K562 (cell line): ENCODE measurements around the gene TSPAN11. TPM values are rescaled to one million over a fixed set of nuclear protein-coding genes. Genes with fewer than 3 reads are reported as not detected.

Experiments used
- ATAC-seq: fragments of 200-7000 bp; cut with Tn5 transposase; 3 replicates; pipeline ENCODE4 v1.9.1; 2020; ENCODE audit warnings: moderate library complexity
- BruUV-seq: library from RNA; stranded (reverse); fragments of 400-500 nt; replicated peaks from 2 replicates; lab custom pipeline; 2021; lab: Mats Ljungman, UMichigan
- CTCF ChIA-PET: fragments of 300-600 bp; formaldehyde crosslinking; extraction: SDS; loops from one replicate; lab custom pipeline; 2021; ENCODE audit warnings: low intra/inter-chr PET ratio; lab: Yijun Ruan, JAX
- POLR2A ChIA-PET: fragments of 300-600, 350-650 bp; sonication (Branson Sonifier 250); formaldehyde crosslinking; extraction: SDS; loops from one replicate; lab custom pipeline; 2021; ENCODE audit warnings: antibody characterized with exemption, inconsistent platforms; lab: Yijun Ruan, JAX
- DNase-seq, 4 experiments: peaks; one replicate each; pipeline versions ENCODE4 v3.0.0 to v3.0.0-alpha.2; 2011 to 2018; ENCODE audit warnings: low spot score in 3 of 4, mixed read lengths in 3 of 4; ENCODE audit errors: extremely low read depth in 1 of 4
- FAIRE-seq: peaks from 2 replicates; lab custom pipeline; 2011; peaks lifted over from hg19 to GRCh38; lab: Jason Lieb, UNC
- H2AFZ ChIP-seq: 2 replicates; pipeline ENCODE4 v1.6.0; 2011; ENCODE audit warnings: low read depth, low read length, control low read depth, inconsistent platforms
- H3K27ac ChIP-seq: fragments of 200-600 bp; 3 replicates; pipeline ENCODE4 v1.8.0; 2011; ENCODE audit warnings: low read depth, mild to moderate bottlenecking, control low read depth, inconsistent platforms, low read length, moderate library complexity, mixed read lengths; ENCODE audit errors: extremely low read depth
- H3K27me3 ChIP-seq, 2 experiments: fragments of 300-600 bp in 1 of 2; 2 replicates in 1 of 2; 3 replicates in 1 of 2; pipeline versions ENCODE4 v1.6.0 to v1.8.0; 2011; ENCODE audit warnings: inconsistent platforms in 2 of 2, low read length in 2 of 2, mild to moderate bottlenecking in 1 of 2, mixed read lengths in 1 of 2, moderate library complexity in 1 of 2; ENCODE audit not compliant: control insufficient read depth in 2 of 2, insufficient read depth in 2 of 2
- H3K36me3 ChIP-seq: fragments of 300-600 bp; 3 replicates; pipeline ENCODE4 v1.8.0; 2011; ENCODE audit warnings: mild to moderate bottlenecking, low read length, inconsistent platforms; ENCODE audit not compliant: control insufficient read depth, insufficient read depth
- H3K4me1 ChIP-seq, 2 experiments: fragments of 200-600 bp in 1 of 2; replicated peaks in 1 of 2; 2 replicates in 1 of 2; 3 replicates in 1 of 2; pipeline versions ENCODE4 v1.5.1 to v1.8.0; 2011; ENCODE audit warnings: inconsistent platforms in 2 of 2, low read length in 2 of 2, mild to moderate bottlenecking in 1 of 2, mixed read lengths in 1 of 2, moderate library complexity in 1 of 2; ENCODE audit not compliant: control insufficient read depth in 2 of 2, insufficient read depth in 2 of 2
- H3K4me2 ChIP-seq: 2 replicates; pipeline ENCODE4 v1.6.1; 2011; ENCODE audit warnings: low read length, control low read depth, inconsistent platforms, mixed read lengths; ENCODE audit not compliant: insufficient read depth
- H3K4me3 ChIP-seq: fragments of 200-600 bp; sonication (generic), shearing (Covaris generic); 2 replicates; pipeline ENCODE4 v1.5.1; 2016; ENCODE audit warnings: control low read depth, inconsistent platforms
- H3K79me2 ChIP-seq: fragments of 200-600 bp; 3 replicates; pipeline ENCODE4 v1.8.0; 2011; ENCODE audit warnings: low read length, inconsistent platforms; ENCODE audit not compliant: control insufficient read depth, insufficient read depth
- H3K9ac ChIP-seq, 2 experiments: 2 replicates each; pipeline versions ENCODE4 v1.6.0 to v1.6.1; 2011; ENCODE audit warnings: low read depth in 2 of 2, low read length in 2 of 2, control low read depth in 1 of 2, inconsistent platforms in 1 of 2, mild to moderate bottlenecking in 1 of 2, mixed read lengths in 1 of 2; ENCODE audit not compliant: insufficient read depth in 1 of 2
- H3K9me1 ChIP-seq: one replicate; pipeline ENCODE4 v1.6.0; 2011; ENCODE audit warnings: inconsistent platforms, mild to moderate bottlenecking, low read length, moderate library complexity; ENCODE audit not compliant: control insufficient read depth, insufficient read depth
- H3K9me3 ChIP-seq: replicated peaks from 2 replicates; pipeline ENCODE4 v1.5.1; 2011; ENCODE audit warnings: low read depth, low read length, inconsistent platforms; ENCODE audit not compliant: control insufficient read depth, insufficient read depth
- H4K20me1 ChIP-seq: replicated peaks from 2 replicates; pipeline ENCODE4 v1.6.1; 2011; ENCODE audit warnings: low read length, inconsistent platforms, mixed read lengths; ENCODE audit not compliant: control insufficient read depth, insufficient read depth
- CHD4 ChIP-seq: fragments of 200-600 bp; sonication (generic); IDR thresholded peaks from 3 replicates; pipeline ENCODE4 v1.6.1; 2012; ENCODE audit warnings: low read depth, mild to moderate bottlenecking, mixed read lengths, low read length, inconsistent platforms; ENCODE audit not compliant: insufficient read depth, insufficient replicate concordance, poor library complexity, severe bottlenecking
- STAT5A ChIP-seq: IDR thresholded peaks from 2 replicates; pipeline ENCODE4 v1.6.1; 2012; ENCODE audit warnings: low read length, inconsistent platforms, borderline replicate concordance
- TAF9B ChIP-seq: fragments of 450-650 bp; IDR thresholded peaks from 2 replicates; pipeline ENCODE4 v1.6.1; 2018; ENCODE audit warnings: mild to moderate bottlenecking; ENCODE audit not compliant: partially characterized antibody
- WGBS: fragments of 100-300 bp; shearing (Covaris generic); methylation state at CpG from one replicate; pipeline ENCODE4 v1.1.6; 2016; ENCODE audit warnings: low coverage, mixed read lengths; ENCODE audit not compliant: insufficient coverage; ENCODE audit errors: missing lambda C conversion rate; 5-methylcytosine and 5-hydroxymethylcytosine counted together
- in situ Hi-C: fragments of 300-500 bp; cut with MboI; formaldehyde crosslinking; loops from 4 replicates; pipeline ENCODE4 v1.15.0; 2018; ENCODE audit warnings: inconsistent platforms, mixed read lengths
- intact Hi-C: fragments of 100-400 bp; cut with micrococcal nuclease; formaldehyde crosslinking; loops from 2 replicates; pipeline ENCODE4 v1.14.2; 2022
- polyA plus RNA-seq, 8 experiments: library from polyadenylated mRNA; depleted of rRNA in 4 of 8; stranded (reverse) in 5 of 8; unstranded in 3 of 8; fragments of >200 nt; fragmentation: Nextera tagmentation in 2 of 8; fragmentation: Illumina TruSeq in 1 of 8; extraction: Ambion mirVana in 2 of 8; extraction: Trizol in 1 of 8; gene quantifications; 2 replicates each; pipeline versions ENCODE4 v1.2.1 to v1.2.3, GENCODE V29; 2011 to 2014; ENCODE audit warnings: inconsistent platforms in 1 of 8, missing spikeins in 1 of 8
- total RNA-seq, 7 experiments: library from RNA; depleted of rRNA in 6 of 7; stranded (reverse); fragments of >200 nt in 6 of 7; fragmentation: Illumina TruSeq in 2 of 7; extraction: Trizol in 2 of 7; gene quantifications; 2 replicates each; pipeline versions ENCODE4 v1.2.1 to v1.2.3, GENCODE V29; 2011 to 2021; ENCODE audit warnings: low replicate concordance in 1 of 7
- TF ChIP-seq, protein P1 (sequence below), 2 experiments: fragments of 450-650 bp in 1 of 2; sonication (generic) in 1 of 2; formaldehyde crosslinking in 1 of 2; IDR thresholded peaks in 1 of 2; conservative IDR thresholded peaks in 1 of 2; 2 replicates each; pipeline versions ENCODE4 v1.6.1 to v1.8.1; 2016 to 2023; ENCODE audit warnings: mild to moderate bottlenecking in 2 of 2, moderate library complexity in 2 of 2, inconsistent platforms in 1 of 2, missing genetic modification reagents in 1 of 2
- TF ChIP-seq, protein P2 (sequence below), 2 experiments: fragments of 450-650 bp; IDR thresholded peaks; 2 replicates each; pipeline ENCODE4 v1.6.1; 2018; ENCODE audit warnings: mild to moderate bottlenecking in 2 of 2, low read depth in 1 of 2; ENCODE audit not compliant: partially characterized antibody in 2 of 2
- TF ChIP-seq, protein P3 (sequence below): sonication (generic); formaldehyde crosslinking; IDR thresholded peaks from 2 replicates; pipeline ENCODE4 v1.8.1; 2022; ENCODE audit warnings: missing genetic modification reagents
- TF ChIP-seq, protein P4 (sequence below): fragments of 250-450 bp; sonication (Bioruptor Pico); IDR thresholded peaks from 2 replicates; pipeline ENCODE4 v1.8.0; 2022; ENCODE audit warnings: moderate library complexity, mild to moderate bottlenecking, inconsistent platforms
- TF ChIP-seq, protein P5 (sequence below): IDR thresholded peaks from 3 replicates; pipeline ENCODE4 v1.6.1; 2011; ENCODE audit warnings: borderline replicate concordance, mild to moderate bottlenecking; ENCODE audit not compliant: insufficient read length, insufficient read depth

The TSPAN11 gene
- total and polyA plus RNA-seq, 9 of the 15 experiments (the other 6 are each of a cell fraction or from before 2014, with no cell fraction given): not detected

DNA sequence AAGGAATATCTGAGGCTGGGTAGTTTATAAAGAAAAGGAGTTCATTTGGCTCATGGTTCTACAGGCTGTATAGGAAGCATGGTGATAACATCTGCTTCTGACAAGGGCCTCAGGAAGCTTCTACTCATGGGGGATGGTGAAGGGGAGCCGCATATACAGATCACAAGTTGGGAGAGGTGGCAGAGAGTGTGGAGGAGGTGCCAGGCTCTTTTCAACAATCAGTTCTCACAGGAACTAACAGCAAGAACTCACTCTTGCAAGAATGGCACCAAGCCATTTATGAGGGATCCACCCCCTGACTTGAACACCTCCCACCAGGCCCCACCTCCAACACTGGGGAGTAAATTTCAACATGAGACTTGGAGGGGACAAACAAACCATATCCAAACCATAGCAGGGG, 3.5 kb upstream of the TSPAN11 start (continued):
- TF ChIP-seq TAF9B: no peak
- TF ChIP-seq, protein P1, sequence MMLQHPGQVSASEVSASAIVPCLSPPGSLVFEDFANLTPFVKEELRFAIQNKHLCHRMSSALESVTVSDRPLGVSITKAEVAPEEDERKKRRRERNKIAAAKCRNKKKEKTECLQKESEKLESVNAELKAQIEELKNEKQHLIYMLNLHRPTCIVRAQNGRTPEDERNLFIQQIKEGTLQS (IDR thresholded peaks at IDR 0.05): no peak
- TF ChIP-seq, protein P1 (CRISPR knock-in tag; conservative IDR thresholded peaks at IDR 0.05): no peak

DNA sequence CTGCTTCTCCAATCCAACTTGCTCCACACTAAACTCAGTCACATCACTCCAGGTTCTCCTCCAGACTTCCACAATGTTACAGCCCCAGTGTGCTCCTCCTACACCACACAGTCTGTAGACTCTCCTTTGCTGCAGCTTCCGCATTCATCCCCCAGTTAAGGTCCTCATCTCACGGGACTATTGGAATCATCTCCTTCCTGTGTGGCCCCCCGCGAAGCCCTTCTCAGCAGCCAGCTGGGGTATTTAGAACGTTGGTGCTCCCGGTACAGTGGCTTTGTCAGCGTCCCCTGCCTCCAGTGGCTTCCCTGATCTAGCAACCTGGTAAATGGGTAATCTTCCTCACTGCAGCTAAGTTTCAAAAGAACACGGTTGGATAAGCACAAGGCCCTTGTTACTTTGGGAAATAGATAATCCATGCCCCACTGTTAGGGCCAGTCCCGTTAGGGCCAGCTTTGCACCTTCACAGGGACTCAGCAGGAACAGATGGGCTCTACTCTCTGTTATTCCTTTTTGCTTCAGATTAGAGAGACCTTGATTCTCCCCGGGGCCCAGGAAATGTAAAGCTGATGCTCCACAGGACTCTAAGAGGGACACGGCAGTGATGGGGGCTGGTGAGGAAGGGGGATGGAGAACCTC, 823 bp upstream of the TSPAN11 start:
- no peak for DNase-seq
- WGBS: 2% methylated on average over 11 of the region's 11 CpGs
- ChIA-PET CTCF (no interaction called here), POLR2A (interaction anchor here (0.7 kb wide), 1 partner anchor 9 kb away, joined by 3 read pairs; no protein-coding TSS in a partner anchor)
- H3K4me1 ChIP-seq: no peaks in the 10 kb centered on the region
- H3K9ac ChIP-seq: no peak overlapping the region
- H3K4me2 ChIP-seq: no peak overlapping the region
- no TSS peak for BruUV-seq
- H3K9me3 ChIP-seq: no peaks in the 10 kb centered on the region
- in situ Hi-C loops (no loop called here), intact Hi-C loops (no loop called here)
- H3K4me3 ChIP-seq: no peak overlapping the region
- FAIRE-seq: no peak
- no peaks in the 10 kb centered on the region for H3K36me3 ChIP-seq
- peaks cover 39 to 60% of the 10 kb centered on the region in 2 experiments; a peak in 4 of 5 replicates for H3K27me3 ChIP-seq
- H3K79me2 ChIP-seq: no peaks in the 10 kb centered on the region
- H2AFZ ChIP-seq: no peak overlapping the region
- no peaks in the 10 kb centered on the region for H3K9me1 ChIP-seq
- no peak overlapping the region for H3K27ac ChIP-seq
- ATAC-seq: no peak
- no peaks in the 10 kb centered on the region for H4K20me1 ChIP-seq
- no peak for TF ChIP-seq TAF9B
- TF ChIP-seq, protein P2, sequence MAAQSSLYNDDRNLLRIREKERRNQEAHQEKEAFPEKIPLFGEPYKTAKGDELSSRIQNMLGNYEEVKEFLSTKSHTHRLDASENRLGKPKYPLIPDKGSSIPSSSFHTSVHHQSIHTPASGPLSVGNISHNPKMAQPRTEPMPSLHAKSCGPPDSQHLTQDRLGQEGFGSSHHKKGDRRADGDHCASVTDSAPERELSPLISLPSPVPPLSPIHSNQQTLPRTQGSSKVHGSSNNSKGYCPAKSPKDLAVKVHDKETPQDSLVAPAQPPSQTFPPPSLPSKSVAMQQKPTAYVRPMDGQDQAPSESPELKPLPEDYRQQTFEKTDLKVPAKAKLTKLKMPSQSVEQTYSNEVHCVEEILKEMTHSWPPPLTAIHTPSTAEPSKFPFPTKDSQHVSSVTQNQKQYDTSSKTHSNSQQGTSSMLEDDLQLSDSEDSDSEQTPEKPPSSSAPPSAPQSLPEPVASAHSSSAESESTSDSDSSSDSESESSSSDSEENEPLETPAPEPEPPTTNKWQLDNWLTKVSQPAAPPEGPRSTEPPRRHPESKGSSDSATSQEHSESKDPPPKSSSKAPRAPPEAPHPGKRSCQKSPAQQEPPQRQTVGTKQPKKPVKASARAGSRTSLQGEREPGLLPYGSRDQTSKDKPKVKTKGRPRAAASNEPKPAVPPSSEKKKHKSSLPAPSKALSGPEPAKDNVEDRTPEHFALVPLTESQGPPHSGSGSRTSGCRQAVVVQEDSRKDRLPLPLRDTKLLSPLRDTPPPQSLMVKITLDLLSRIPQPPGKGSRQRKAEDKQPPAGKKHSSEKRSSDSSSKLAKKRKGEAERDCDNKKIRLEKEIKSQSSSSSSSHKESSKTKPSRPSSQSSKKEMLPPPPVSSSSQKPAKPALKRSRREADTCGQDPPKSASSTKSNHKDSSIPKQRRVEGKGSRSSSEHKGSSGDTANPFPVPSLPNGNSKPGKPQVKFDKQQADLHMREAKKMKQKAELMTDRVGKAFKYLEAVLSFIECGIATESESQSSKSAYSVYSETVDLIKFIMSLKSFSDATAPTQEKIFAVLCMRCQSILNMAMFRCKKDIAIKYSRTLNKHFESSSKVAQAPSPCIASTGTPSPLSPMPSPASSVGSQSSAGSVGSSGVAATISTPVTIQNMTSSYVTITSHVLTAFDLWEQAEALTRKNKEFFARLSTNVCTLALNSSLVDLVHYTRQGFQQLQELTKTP (IDR thresholded peaks at IDR 0.05; ENCODE audit: low read depth in 1 of 2, partially characterized antibody in 2 of 2): no peak
- TF ChIP-seq, protein P3, sequence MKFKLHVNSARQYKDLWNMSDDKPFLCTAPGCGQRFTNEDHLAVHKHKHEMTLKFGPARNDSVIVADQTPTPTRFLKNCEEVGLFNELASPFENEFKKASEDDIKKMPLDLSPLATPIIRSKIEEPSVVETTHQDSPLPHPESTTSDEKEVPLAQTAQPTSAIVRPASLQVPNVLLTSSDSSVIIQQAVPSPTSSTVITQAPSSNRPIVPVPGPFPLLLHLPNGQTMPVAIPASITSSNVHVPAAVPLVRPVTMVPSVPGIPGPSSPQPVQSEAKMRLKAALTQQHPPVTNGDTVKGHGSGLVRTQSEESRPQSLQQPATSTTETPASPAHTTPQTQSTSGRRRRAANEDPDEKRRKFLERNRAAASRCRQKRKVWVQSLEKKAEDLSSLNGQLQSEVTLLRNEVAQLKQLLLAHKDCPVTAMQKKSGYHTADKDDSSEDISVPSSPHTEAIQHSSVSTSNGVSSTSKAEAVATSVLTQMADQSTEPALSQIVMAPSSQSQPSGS (CRISPR knock-in tag): no peak
- TF ChIP-seq, protein P4, sequence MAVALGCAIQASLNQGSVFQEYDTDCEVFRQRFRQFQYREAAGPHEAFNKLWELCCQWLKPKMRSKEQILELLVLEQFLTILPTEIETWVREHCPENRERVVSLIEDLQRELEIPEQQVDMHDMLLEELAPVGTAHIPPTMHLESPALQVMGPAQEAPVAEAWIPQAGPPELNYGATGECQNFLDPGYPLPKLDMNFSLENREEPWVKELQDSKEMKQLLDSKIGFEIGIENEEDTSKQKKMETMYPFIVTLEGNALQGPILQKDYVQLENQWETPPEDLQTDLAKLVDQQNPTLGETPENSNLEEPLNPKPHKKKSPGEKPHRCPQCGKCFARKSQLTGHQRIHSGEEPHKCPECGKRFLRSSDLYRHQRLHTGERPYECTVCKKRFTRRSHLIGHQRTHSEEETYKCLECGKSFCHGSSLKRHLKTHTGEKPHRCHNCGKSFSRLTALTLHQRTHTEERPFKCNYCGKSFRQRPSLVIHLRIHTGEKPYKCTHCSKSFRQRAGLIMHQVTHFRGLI (CRISPR knock-in tag): no peak
- TF ChIP-seq STAT5A: no peak
- TF ChIP-seq CHD4: no peak
- TF ChIP-seq, protein P5, sequence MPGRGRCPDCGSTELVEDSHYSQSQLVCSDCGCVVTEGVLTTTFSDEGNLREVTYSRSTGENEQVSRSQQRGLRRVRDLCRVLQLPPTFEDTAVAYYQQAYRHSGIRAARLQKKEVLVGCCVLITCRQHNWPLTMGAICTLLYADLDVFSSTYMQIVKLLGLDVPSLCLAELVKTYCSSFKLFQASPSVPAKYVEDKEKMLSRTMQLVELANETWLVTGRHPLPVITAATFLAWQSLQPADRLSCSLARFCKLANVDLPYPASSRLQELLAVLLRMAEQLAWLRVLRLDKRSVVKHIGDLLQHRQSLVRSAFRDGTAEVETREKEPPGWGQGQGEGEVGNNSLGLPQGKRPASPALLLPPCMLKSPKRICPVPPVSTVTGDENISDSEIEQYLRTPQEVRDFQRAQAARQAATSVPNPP: no peak
